ENCODE measurements around the gene ADGRB2. TPM values are rescaled to one million over a fixed set of nuclear protein-coding genes. Genes with fewer than 3 reads are reported as not detected.

The ADGRB2 gene
- total RNA-seq, 2 donors from 2014 or later, result 0.24 to 4.5 TPM

DNA sequence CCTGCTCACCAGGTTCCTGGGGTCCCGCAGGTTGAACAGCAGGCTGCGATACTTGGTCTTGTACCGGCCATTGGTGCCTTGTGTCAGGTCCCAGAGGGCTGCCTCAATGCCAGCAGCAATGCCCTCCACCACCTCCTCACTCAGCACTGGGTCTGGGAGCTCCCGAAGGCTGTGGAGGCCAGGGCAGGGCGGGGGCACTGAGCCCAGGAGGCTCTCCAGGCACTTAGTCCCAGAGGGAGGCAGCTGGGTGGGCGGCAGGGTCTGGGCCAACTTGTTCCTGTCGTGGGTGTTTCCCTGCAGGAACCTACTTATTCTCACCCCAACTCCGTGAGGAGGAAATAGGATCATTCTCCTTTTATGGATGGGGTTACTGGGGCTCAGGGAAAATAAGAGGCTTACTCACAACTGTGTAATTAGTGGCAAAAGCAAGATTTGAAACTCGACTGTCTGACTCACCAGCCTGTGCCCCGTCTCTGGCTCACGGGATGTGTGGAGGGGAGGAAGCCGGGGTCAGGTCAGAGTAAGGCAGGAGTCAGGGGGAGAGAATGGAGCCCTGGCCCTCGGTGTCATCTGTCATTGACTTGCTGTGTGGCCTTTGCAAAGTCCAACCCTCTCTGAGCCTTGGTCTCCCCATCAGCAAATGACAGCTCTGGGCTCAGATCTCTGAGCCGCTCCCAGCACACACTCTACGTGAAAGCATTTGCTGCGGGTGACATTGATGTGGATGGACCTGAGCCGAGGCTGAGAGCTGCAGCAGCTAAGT is 34.5 kb upstream of the ADGRB2 start:
- ATAC-seq (replicated peaks), result peak; percentile 99
- peaks cover 10% of the 10 kb centered on the region for H3K4me1 Mint-ChIP-seq
- H3K4me3 Mint-ChIP-seq, result peak overlapping the region; percentile 21
- no peaks in the 10 kb centered on the region for H3K36me3 Mint-ChIP-seq (ENCODE audit: low read depth)
- peak overlapping the region; percentile 69 for H3K27ac Mint-ChIP-seq
- H3K9me3 Mint-ChIP-seq, result no peaks in the 10 kb centered on the region
- H3K27me3 Mint-ChIP-seq, result peaks cover 19% of the 10 kb centered on the region

GRCh38 chr1:31798086-31798432 is 33.9 kb upstream of the ADGRB2 start:
- Mint-ChIP-seq H3K9me3 (no peaks in the 10 kb centered on the region), H3K4me1 (peaks cover 10% of the 10 kb centered on the region), H3K27ac (peak overlapping the region; percentile 69), H3K4me3 (peak overlapping the region; percentile 21), H3K36me3 (ENCODE audit: low read depth) (no peaks in the 10 kb centered on the region), H3K27me3 (peaks cover 19% of the 10 kb centered on the region)
- no peak for ATAC-seq (replicated peaks)

- ATAC-seq (replicated peaks), result no peak
- Mint-ChIP-seq H3K4me1 (peaks cover 8% of the 10 kb centered on the region), H3K4me3 (no peak overlapping the region), H3K36me3 (ENCODE audit: low read depth) (no peaks in the 10 kb centered on the region), H3K27me3 (peaks cover 19% of the 10 kb centered on the region), H3K9me3 (no peaks in the 10 kb centered on the region), H3K27ac (peak overlapping the region; percentile 69)
These were observed 33.1 kb upstream of the ADGRB2 start for GRCh38 chr1:31797216-31797615.

- no peak overlapping the region for H3K4me3 Mint-ChIP-seq
- peaks cover 19% of the 10 kb centered on the region for H3K27me3 Mint-ChIP-seq
- ATAC-seq (replicated peaks), result no peak
- H3K4me1 Mint-ChIP-seq, result peaks cover 6% of the 10 kb centered on the region
- H3K36me3 Mint-ChIP-seq (ENCODE audit: low read depth), result no peaks in the 10 kb centered on the region
- H3K9me3 Mint-ChIP-seq, result no peaks in the 10 kb centered on the region
- no peak overlapping the region for H3K27ac Mint-ChIP-seq
These were observed 32.6 kb upstream of the ADGRB2 start for GRCh38 chr1:31796707-31797106.

- H3K4me1 Mint-ChIP-seq, result peaks cover 6% of the 10 kb centered on the region
- H3K36me3 Mint-ChIP-seq (ENCODE audit: low read depth), result no peaks in the 10 kb centered on the region
- ATAC-seq (replicated peaks), result no peak
- H3K27me3 Mint-ChIP-seq, result peaks cover 14% of the 10 kb centered on the region
- no peak overlapping the region for H3K27ac Mint-ChIP-seq
- no peak overlapping the region for H3K4me3 Mint-ChIP-seq
- H3K9me3 Mint-ChIP-seq, result no peaks in the 10 kb centered on the region
These were observed 31.9 kb upstream of the ADGRB2 start for GRCh38 chr1:31795801-31796621.

DNA sequence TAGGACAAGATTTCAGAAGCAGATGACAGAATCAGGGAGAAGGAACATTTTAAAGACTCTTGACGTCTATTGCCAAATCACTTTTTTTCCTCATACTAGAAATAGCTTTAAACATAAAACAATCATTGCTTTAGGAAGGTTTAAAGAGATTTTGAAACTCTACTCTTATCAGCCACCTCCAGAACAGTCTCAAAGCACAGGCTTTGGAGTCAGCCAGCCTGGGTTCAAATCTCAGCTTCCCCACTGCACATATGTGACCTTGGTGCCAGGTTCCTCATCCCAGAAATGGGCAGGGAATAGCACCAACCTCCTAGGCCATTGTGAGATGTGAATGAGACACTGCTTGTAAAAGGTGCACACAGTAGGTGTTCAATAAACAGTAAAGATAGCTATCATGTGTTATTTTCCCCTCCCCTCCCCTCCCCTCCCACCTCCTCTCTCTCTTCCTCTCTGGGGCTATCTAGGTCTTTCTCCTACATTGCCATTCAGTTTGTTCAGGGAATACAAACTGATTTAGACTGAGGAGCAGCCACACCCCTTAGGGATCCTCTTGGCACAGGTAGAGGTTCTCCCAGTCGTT is 31.0 kb upstream of the ADGRB2 start:
- Mint-ChIP-seq H3K4me3 (no peak overlapping the region), H3K27me3 (peaks cover 11% of the 10 kb centered on the region), H3K27ac (no peak overlapping the region), H3K9me3 (no peaks in the 10 kb centered on the region), H3K36me3 (ENCODE audit: low read depth) (no peaks in the 10 kb centered on the region), H3K4me1 (peaks cover 6% of the 10 kb centered on the region)
- no peak for ATAC-seq (replicated peaks)

GRCh38 chr1:31793586-31794285 is 29.6 kb upstream of the ADGRB2 start:
- H3K9me3 Mint-ChIP-seq, result no peaks in the 10 kb centered on the region
- H3K4me1 Mint-ChIP-seq, result peaks cover 3% of the 10 kb centered on the region
- H3K4me3 Mint-ChIP-seq, result no peak overlapping the region
- no peaks in the 10 kb centered on the region for H3K36me3 Mint-ChIP-seq (ENCODE audit: low read depth)
- H3K27ac Mint-ChIP-seq, result no peak overlapping the region
- H3K27me3 Mint-ChIP-seq, result peaks cover 11% of the 10 kb centered on the region
- ATAC-seq (replicated peaks), result no peak

- peaks cover under 1% of the 10 kb centered on the region for H3K4me1 Mint-ChIP-seq
- no peak overlapping the region for H3K4me3 Mint-ChIP-seq
- no peak for ATAC-seq (replicated peaks)
- H3K27ac Mint-ChIP-seq, result no peak overlapping the region
- H3K9me3 Mint-ChIP-seq, result no peaks in the 10 kb centered on the region
- H3K27me3 Mint-ChIP-seq, result peaks cover 10% of the 10 kb centered on the region
- H3K36me3 Mint-ChIP-seq (ENCODE audit: low read depth), result no peaks in the 10 kb centered on the region
These were observed 28.9 kb upstream of the ADGRB2 start for GRCh38 chr1:31793086-31793485.

DNA sequence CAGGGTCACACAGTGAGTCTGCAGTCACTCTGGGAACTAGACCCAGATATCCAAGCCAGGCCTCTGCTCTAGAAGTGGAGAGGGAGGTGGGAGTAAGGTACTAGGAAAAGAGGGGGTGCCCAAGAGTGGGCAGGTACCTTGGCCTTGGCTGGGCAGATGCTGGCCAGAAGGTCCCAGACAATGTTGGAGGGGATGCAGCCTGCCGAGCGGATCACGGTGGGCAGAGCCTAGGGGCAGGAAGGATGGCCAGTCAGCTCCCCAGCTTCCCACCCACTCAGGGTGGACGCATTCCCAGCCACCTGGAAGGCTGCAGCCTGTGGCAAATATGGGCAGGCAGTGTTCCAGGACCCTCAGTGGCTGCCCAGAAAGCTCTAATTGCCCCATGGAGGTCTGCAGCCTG is 28.4 kb upstream of the ADGRB2 start:
- H3K27ac Mint-ChIP-seq, result no peak overlapping the region
- no peaks in the 10 kb centered on the region for H3K36me3 Mint-ChIP-seq (ENCODE audit: low read depth)
- peaks cover 6% of the 10 kb centered on the region for H3K4me1 Mint-ChIP-seq
- peaks cover 5% of the 10 kb centered on the region for H3K27me3 Mint-ChIP-seq
- no peaks in the 10 kb centered on the region for H3K9me3 Mint-ChIP-seq
- no peak for ATAC-seq (replicated peaks)
- H3K4me3 Mint-ChIP-seq, result no peak overlapping the region

DNA sequence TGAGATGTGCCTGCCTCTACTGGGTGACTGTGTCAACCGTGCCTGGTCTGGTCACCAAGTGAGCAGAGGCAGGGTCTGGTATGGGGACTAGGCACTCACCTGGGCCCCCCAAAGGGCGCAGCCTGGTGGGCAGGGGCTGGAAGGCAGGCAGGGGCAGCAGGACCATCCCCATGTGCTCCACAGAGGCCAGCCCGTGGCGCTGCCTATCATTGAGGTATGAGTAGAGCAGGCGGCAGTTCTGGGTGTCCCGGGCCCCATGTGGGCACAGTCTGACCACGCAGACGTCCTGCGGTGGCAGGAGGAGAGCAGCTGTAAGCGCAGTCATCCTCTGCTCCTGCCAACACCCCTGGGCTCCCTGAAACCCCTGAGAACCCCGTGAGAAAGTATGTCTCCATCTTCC is 28.0 kb upstream of the ADGRB2 start:
- no peaks in the 10 kb centered on the region for H3K36me3 Mint-ChIP-seq (ENCODE audit: low read depth)
- no peak overlapping the region for H3K4me3 Mint-ChIP-seq
- H3K9me3 Mint-ChIP-seq, result no peaks in the 10 kb centered on the region
- H3K4me1 Mint-ChIP-seq, result peaks cover 8% of the 10 kb centered on the region
- no peak overlapping the region for H3K27ac Mint-ChIP-seq
- no peak for ATAC-seq (replicated peaks)
- peaks cover under 1% of the 10 kb centered on the region for H3K27me3 Mint-ChIP-seq

- ATAC-seq (replicated peaks), result no peak
- Mint-ChIP-seq H3K27ac (no peak overlapping the region), H3K4me1 (peaks cover 8% of the 10 kb centered on the region), H3K36me3 (ENCODE audit: low read depth) (no peaks in the 10 kb centered on the region), H3K4me3 (no peak overlapping the region), H3K9me3 (no peaks in the 10 kb centered on the region), H3K27me3 (no peaks in the 10 kb centered on the region)
These were observed 27.2 kb upstream of the ADGRB2 start for GRCh38 chr1:31791131-31791858.

GRCh38 chr1:31790641-31791091 is 26.5 kb upstream of the ADGRB2 start:
- ATAC-seq (replicated peaks), result no peak
- H3K27me3 Mint-ChIP-seq, result no peaks in the 10 kb centered on the region

GRCh38 chr1:31790140-31790539 is 26.0 kb upstream of the ADGRB2 start:
- Mint-ChIP-seq H3K36me3 (ENCODE audit: low read depth) (no peaks in the 10 kb centered on the region), H3K4me1 (peaks cover 8% of the 10 kb centered on the region), H3K27ac (no peak overlapping the region), H3K27me3 (no peaks in the 10 kb centered on the region), H3K4me3 (peak overlapping the region; percentile 89), H3K9me3 (no peaks in the 10 kb centered on the region)
- ATAC-seq (replicated peaks), result no peak

More at GRCh38 chr1:31790641-31791091, 26.5 kb upstream of the ADGRB2 start:
- H3K4me1 Mint-ChIP-seq, result peaks cover 8% of the 10 kb centered on the region
- H3K36me3 Mint-ChIP-seq (ENCODE audit: low read depth), result no peaks in the 10 kb centered on the region
- no peak overlapping the region for H3K4me3 Mint-ChIP-seq
- no peaks in the 10 kb centered on the region for H3K9me3 Mint-ChIP-seq
- H3K27ac Mint-ChIP-seq, result no peak overlapping the region
